B cell (primary cell): ENCODE data around the gene DHX9. TPM values are rescaled to one million over a fixed set of nuclear protein-coding genes. Genes with fewer than 3 reads are reported as not detected.

Source experiments
- ATAC-seq: fragments of 200-7000 bp; cut with Tn5 transposase; one replicate; pipeline ENCODE4 v1.10.0; 2021; ENCODE audit warnings: low read depth, mild to moderate bottlenecking, moderate number of reproducible peaks, moderate library complexity
- CTCF ChIA-PET: fragments of 350-600 bp; sonication (Branson Sonifier 250); formaldehyde crosslinking; loops from one replicate; lab custom pipeline; 2021; ENCODE audit warnings: antibody characterized with exemption, inconsistent platforms; lab: Charles Lee
- POLR2A ChIA-PET: fragments of 350-600 bp; sonication (Branson Sonifier 250); formaldehyde crosslinking; loops from one replicate; lab custom pipeline; 2021; ENCODE audit warnings: antibody characterized with exemption; lab: Charles Lee
- DNase-seq: peaks from one replicate; pipeline ENCODE4 v3.0.0; 2013
- H2AFZ ChIP-seq: 2 replicates; pipeline ENCODE4 v1.6.1; 2012; ENCODE audit warnings: mild to moderate bottlenecking, low read depth, low read length; ENCODE audit not compliant: insufficient read depth, poor library complexity, severe bottlenecking
- H3K27ac ChIP-seq, 2 donors: 1 replicate in 1 of 2; 2 replicates in 1 of 2; pipeline ENCODE4 v1.5.1; 2012 to 2013; ENCODE audit warnings: low read length in 2 of 2, mild to moderate bottlenecking in 2 of 2, moderate library complexity in 1 of 2
- H3K27me3 ChIP-seq, 4 experiments: fragments of 200-600 bp in 1 of 4; sonication (generic) in 1 of 4; replicated peaks in 1 of 4; 1 replicate in 2 of 4; 2 replicates in 2 of 4; pipeline versions ENCODE4 v1.6.1 to v1.7.0; 2013 to 2016; ENCODE audit warnings: low read length in 3 of 4, mild to moderate bottlenecking in 2 of 4, mixed read lengths in 1 of 4, moderate library complexity in 1 of 4; ENCODE audit not compliant: insufficient read depth in 4 of 4, control insufficient read depth in 3 of 4; ENCODE audit errors: control extremely low read depth in 1 of 4
- H3K36me3 ChIP-seq, 2 experiments: replicated peaks in 1 of 2; 1 replicate in 1 of 2; 2 replicates in 1 of 2; pipeline versions ENCODE4 v1.6.1 to v1.7.1; 2013; ENCODE audit warnings: low read length in 1 of 2; ENCODE audit not compliant: insufficient read depth in 2 of 2, control insufficient read depth in 1 of 2; ENCODE audit errors: control extremely low read depth in 1 of 2, extremely low read depth in 1 of 2
- H3K4me1 ChIP-seq, 2 donors: fragments of 200-600 bp in 1 of 2; sonication (generic) in 1 of 2; 1 replicate in 1 of 2; 2 replicates in 1 of 2; pipeline versions ENCODE4 v1.5.1 to v1.6.1; 2013 to 2017; ENCODE audit warnings: low read length in 2 of 2; ENCODE audit not compliant: control insufficient read depth in 2 of 2, insufficient read depth in 2 of 2
- H3K4me2 ChIP-seq: replicated peaks from 2 replicates; pipeline ENCODE3; 2012; ENCODE audit warnings: mild to moderate bottlenecking, low read depth, low read length; ENCODE audit not compliant: poor library complexity, severe bottlenecking
- H3K4me3 ChIP-seq, 5 experiments: fragments of 200-600 bp in 1 of 5; sonication (generic) in 1 of 5; 1 replicate in 3 of 5; 2 replicates in 2 of 5; pipeline versions ENCODE4 v1.5.1 to v1.7.0; 2011 to 2016; ENCODE audit warnings: low read length in 4 of 5, mild to moderate bottlenecking in 4 of 5, low read depth in 2 of 5, control low read depth in 1 of 5, moderate library complexity in 1 of 5; ENCODE audit not compliant: insufficient read depth in 1 of 5; ENCODE audit errors: control extremely low read depth in 1 of 5, extremely low read depth in 1 of 5
- H3K79me2 ChIP-seq: fragments of 200-600 bp; sonication (generic); one replicate; pipeline ENCODE4 v1.6.0; 2016; ENCODE audit warnings: low read length; ENCODE audit not compliant: control insufficient read depth, insufficient read depth
- H3K9ac ChIP-seq: fragments of 200-600 bp; sonication (generic); 2 replicates; pipeline ENCODE4 v1.6.1; 2017; ENCODE audit warnings: mild to moderate bottlenecking, low read length, moderate library complexity
- H3K9me3 ChIP-seq, 3 donors: one replicate each; pipeline versions ENCODE4 v1.6.1 to v1.7.1; 2013; ENCODE audit warnings: low read length in 2 of 3; ENCODE audit not compliant: control insufficient read depth in 2 of 3, insufficient read depth in 1 of 3; ENCODE audit errors: control extremely low read depth in 1 of 3
- H4K20me1 ChIP-seq: 2 replicates; pipeline ENCODE4 v1.6.0; 2012; ENCODE audit warnings: mild to moderate bottlenecking, low read length; ENCODE audit not compliant: insufficient read depth, control insufficient read depth, poor library complexity, severe bottlenecking
- H3K27ac Mint-ChIP-seq: one replicate; pipeline ENCODE4 v1.8.0; 2021; ENCODE audit warnings: mixed read lengths
- H3K27me3 Mint-ChIP-seq: one replicate; pipeline ENCODE4 v1.8.0; 2021; ENCODE audit warnings: mixed read lengths
- H3K4me1 Mint-ChIP-seq: one replicate; pipeline ENCODE4 v1.8.0; 2021; ENCODE audit warnings: mixed read lengths
- H3K4me3 Mint-ChIP-seq: one replicate; pipeline ENCODE4 v1.8.0; 2021; ENCODE audit warnings: mixed read lengths
- H3K9me3 Mint-ChIP-seq: one replicate; pipeline ENCODE4 v1.8.0; 2022; ENCODE audit warnings: mixed read lengths; ENCODE audit not compliant: insufficient read depth
- CTCF ChIP-seq: fragments of 200-600 bp; IDR thresholded peaks from one replicate; pipeline ENCODE4 v1.8.0; 2022; ENCODE audit warnings: antibody characterized with exemption, mild to moderate bottlenecking
- EZH2 ChIP-seq: IDR thresholded peaks from 2 replicates; pipeline ENCODE4 v1.6.1; 2012; ENCODE audit warnings: borderline replicate concordance, low read depth, mild to moderate bottlenecking, moderate library complexity, low read length; ENCODE audit not compliant: insufficient read depth, poor library complexity, severe bottlenecking
- whole genome bisulfite sequencing: methylation state at CpG from one replicate; pipeline ENCODE4 v1.1.5; 2013; ENCODE audit warnings: missing lambda C conversion rate; ENCODE audit not compliant: insufficient coverage; 5-methylcytosine and 5-hydroxymethylcytosine counted together
- intact Hi-C: fragments of 100-400 bp; cut with micrococcal nuclease; formaldehyde crosslinking; loops from one replicate; pipeline ENCODE4 v1.10.0; 2022
- polyA plus RNA-seq: library from polyadenylated mRNA; depleted of rRNA; stranded (reverse); fragments of >200 nt; gene quantifications from 2 replicates; pipeline ENCODE4 v1.2.3, GENCODE V29; 2012
- total RNA-seq, 2 donors: library from RNA; stranded (reverse); fragments of 120-200 nt in 1 of 2; gene quantifications; 1 replicate in 1 of 2; 2 replicates in 1 of 2; pipeline versions ENCODE4 v1.2.3 to v1.2.4, GENCODE V29; 2013 to 2022

Gene DHX9
- total and polyA plus RNA-seq, 2 donors (not counting 1 experiment from before 2014, with no cell fraction given): 70.6 to 213 TPM

GRCh38 chr1:182809414-182809957 lies 29.7 kb upstream of the DHX9 start:
- intact Hi-C loops: no loop called here
- no peak overlapping the region for H3K9ac ChIP-seq
- ATAC-seq (no peak), DNase-seq (no peak)
- H3K4me1 Mint-ChIP-seq: no peaks in the 10 kb centered on the region
- no peak overlapping the region for H3K27ac ChIP-seq
- no peaks in the 10 kb centered on the region for H3K27me3 Mint-ChIP-seq
- no peaks in the 10 kb centered on the region for H3K4me1 ChIP-seq
- no peaks in the 10 kb centered on the region for H3K27me3 ChIP-seq
- no peaks in the 10 kb centered on the region for H4K20me1 ChIP-seq
- 89% methylated on average over 1 of the region's 3 CpGs for WGBS
- no peak overlapping the region for H3K4me2 ChIP-seq
- no peak overlapping the region for H2AFZ ChIP-seq
- no peak overlapping the region for H3K27ac Mint-ChIP-seq
- POLR2A ChIA-PET: no interaction called here
- no peaks in the 10 kb centered on the region for H3K36me3 ChIP-seq
- TF ChIP-seq CTCF (no peak), EZH2 (no peak)
- no peaks in the 10 kb centered on the region for H3K9me3 Mint-ChIP-seq
- no peaks in the 10 kb centered on the region for H3K79me2 ChIP-seq
- no peak overlapping the region for H3K4me3 ChIP-seq
- CTCF ChIA-PET: interaction anchor here (0.7 to 1.2 kb wide), 3 partner anchors 27 to 208 kb away, joined by 3 read pairs; no protein-coding TSS in a partner anchor
- no peak overlapping the region for H3K4me3 Mint-ChIP-seq
- no peaks in the 10 kb centered on the region for H3K9me3 ChIP-seq

- no peaks in the 10 kb centered on the region for H3K27me3 Mint-ChIP-seq
Measured at GRCh38 chr1:182811975-182812722, 27.0 kb upstream of the DHX9 start.

More at GRCh38 chr1:182811975-182812722, 27.0 kb upstream of the DHX9 start:
- H3K36me3 ChIP-seq: no peaks in the 10 kb centered on the region
- Mint-ChIP-seq H3K9me3 (no peaks in the 10 kb centered on the region), H3K27ac (no peak overlapping the region), H3K4me3 (no peak overlapping the region), H3K4me1 (no peaks in the 10 kb centered on the region)
- H3K9ac ChIP-seq: no peak overlapping the region
- ATAC-seq: no peak
- no peak for DNase-seq
- no peak overlapping the region for H3K4me2 ChIP-seq
- no peaks in the 10 kb centered on the region for H4K20me1 ChIP-seq
- H2AFZ ChIP-seq: no peak overlapping the region
- ChIA-PET CTCF (interaction anchor here (0.8 kb wide), 1 partner anchor 27 kb away, joined by 3 read pairs; no protein-coding TSS in a partner anchor), POLR2A (no interaction called here)
- H3K27ac ChIP-seq: no peak overlapping the region
- no peaks in the 10 kb centered on the region for H3K9me3 ChIP-seq
- 100% methylated on average over 3 of the region's 4 CpGs for WGBS
- intact Hi-C loops: no loop called here
- TF ChIP-seq EZH2: no peak
- no peak for TF ChIP-seq CTCF
- no peaks in the 10 kb centered on the region for H3K79me2 ChIP-seq
- no peaks in the 10 kb centered on the region for H3K27me3 ChIP-seq
- no peak overlapping the region for H3K4me3 ChIP-seq
- H3K4me1 ChIP-seq: no peaks in the 10 kb centered on the region
